Erythroblast (primary cell): ENCODE data around the gene BEND2.

Experiments used
- GATA1 ChIP-seq: IDR thresholded peaks from 2 replicates; pipeline ENCODE4 v1.6.1; 2011; ENCODE audit warnings: low read depth, mild to moderate bottlenecking, control low read depth, low read length, moderate library complexity
- POLR2A ChIP-seq: IDR thresholded peaks from 2 replicates; pipeline ENCODE4 v1.6.1; 2011; ENCODE audit warnings: mild to moderate bottlenecking, low read length

GRCh38 chrX:18149454-18149853 is 71.2 kb downstream of the BEND2 start:
- no peak for TF ChIP-seq POLR2A
- no peak for TF ChIP-seq GATA1
